GM12873 (cell line): ENCODE data around the gene RAB18.

Source experiments
- TF ChIP-seq, protein P1 (sequence below): IDR thresholded peaks from 2 replicates; pipeline ENCODE4 v1.5.1; 2012; ENCODE audit warnings: low read depth, mild to moderate bottlenecking, moderate library complexity, low read length, control low read depth; ENCODE audit not compliant: insufficient read depth; ENCODE audit errors: missing control alignments

Gene RAB18

DNA sequence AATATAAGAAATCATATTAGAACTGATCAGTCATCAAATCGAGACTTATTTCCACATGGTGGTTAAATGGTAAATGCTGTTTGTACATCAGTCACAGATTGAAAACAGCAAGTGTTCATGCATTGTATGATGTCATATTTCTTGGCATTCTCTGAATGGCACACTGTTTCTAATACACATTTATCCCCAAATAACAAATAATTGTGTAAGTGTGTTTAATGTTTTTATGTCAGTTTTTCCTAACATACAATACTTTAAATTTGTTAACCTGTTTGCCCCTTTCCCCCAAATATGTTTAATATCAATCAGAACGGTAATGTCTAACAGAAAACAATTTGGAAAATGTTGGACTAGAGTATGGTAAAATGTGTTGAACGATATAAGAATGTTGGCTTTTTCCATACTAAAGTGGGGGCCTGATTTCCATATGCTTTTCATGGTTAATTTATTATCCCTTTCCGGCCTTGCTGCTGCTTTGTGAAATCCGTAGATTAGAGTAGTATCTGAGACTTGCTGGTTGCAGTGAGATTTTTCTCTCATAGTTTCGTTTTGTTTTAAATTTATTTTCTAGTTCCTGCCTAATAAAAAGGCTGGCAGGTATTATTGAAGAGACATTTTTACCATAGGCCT lies 23.7 kb downstream of the RAB18 start:
- TF ChIP-seq, protein P1, sequence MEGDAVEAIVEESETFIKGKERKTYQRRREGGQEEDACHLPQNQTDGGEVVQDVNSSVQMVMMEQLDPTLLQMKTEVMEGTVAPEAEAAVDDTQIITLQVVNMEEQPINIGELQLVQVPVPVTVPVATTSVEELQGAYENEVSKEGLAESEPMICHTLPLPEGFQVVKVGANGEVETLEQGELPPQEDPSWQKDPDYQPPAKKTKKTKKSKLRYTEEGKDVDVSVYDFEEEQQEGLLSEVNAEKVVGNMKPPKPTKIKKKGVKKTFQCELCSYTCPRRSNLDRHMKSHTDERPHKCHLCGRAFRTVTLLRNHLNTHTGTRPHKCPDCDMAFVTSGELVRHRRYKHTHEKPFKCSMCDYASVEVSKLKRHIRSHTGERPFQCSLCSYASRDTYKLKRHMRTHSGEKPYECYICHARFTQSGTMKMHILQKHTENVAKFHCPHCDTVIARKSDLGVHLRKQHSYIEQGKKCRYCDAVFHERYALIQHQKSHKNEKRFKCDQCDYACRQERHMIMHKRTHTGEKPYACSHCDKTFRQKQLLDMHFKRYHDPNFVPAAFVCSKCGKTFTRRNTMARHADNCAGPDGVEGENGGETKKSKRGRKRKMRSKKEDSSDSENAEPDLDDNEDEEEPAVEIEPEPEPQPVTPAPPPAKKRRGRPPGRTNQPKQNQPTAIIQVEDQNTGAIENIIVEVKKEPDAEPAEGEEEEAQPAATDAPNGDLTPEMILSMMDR = no peak

DNA sequence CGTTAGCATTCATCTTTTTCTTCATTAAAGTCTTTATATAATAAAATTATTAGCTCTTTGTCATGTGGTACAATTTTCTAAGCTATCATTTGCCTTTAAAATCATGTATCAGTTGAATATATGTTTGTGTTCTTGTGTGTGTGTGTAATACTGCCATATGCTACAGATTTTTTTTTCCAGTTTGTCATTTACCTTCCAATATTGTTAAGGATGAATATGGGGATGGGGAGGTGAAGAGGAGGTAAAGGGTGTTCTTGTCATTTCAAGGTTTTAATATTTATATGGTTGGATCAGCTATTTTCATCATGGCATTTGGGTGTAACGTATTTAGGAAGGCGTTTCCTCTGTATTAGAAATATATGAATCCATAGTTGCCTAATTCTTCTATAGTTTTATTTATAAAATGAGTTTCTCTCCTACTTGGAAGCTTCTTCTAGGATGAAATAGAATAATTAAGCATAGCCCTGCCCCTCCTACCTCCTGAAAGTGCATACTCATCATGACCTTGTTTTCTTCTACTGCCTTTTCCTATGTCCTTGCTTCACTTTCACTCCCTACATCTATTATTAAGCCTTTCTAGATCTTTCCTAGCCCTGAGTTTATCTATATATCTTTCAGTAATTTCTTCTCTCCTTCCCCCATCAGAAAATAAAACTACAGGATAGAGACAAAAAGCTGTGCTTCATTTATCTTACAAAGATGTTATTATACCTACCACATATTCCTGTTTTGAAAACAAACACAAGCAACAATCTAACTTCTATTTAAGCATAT lies 25.1 kb downstream of the RAB18 start:
- TF ChIP-seq, protein P1 = no peak

DNA sequence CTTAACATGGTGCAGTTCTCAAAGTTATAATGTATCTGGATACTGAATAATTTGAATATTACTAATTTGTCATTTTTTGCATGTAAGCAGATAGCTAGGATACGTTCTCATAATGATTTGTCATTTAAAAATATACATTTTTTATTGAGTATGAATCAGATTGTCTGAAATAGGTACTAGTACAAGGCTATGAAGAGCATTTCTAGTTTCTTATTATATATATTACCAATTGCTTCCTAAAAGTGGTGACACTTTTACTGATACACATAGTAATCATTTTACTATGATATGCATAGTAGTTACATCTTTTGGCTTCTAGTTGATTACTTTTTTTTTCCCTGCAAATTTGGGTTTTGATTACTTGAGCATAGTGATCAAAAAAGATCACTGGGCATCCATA lies 26.4 kb downstream of the RAB18 start:
- TF ChIP-seq, protein P1 = no peak

DNA sequence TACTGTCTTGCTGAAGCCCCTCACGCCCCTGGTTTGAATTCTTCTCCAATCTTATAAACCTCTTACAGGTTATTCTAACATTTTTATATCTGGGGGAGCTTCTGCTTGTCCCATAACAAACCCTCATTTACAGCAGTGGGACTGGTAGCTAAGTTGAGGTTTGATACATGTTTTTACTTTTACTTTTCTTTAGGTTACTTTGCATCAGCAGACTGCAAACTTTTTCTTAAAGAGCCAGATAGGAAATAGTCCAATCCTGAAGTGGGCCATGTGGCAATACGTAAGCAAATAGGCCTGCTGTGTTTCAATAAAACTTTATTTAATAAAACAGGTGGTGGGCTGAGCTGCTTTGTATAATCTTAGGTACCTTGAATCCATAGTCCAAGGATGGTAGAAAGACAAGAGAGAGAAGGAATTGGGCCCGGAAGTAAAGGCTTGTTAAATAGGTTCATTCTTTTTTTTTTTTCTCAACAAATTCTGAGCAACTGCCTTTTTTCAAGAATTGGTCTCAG lies 27.3 kb downstream of the RAB18 start:
- TF ChIP-seq, protein P1 = no peak

DNA sequence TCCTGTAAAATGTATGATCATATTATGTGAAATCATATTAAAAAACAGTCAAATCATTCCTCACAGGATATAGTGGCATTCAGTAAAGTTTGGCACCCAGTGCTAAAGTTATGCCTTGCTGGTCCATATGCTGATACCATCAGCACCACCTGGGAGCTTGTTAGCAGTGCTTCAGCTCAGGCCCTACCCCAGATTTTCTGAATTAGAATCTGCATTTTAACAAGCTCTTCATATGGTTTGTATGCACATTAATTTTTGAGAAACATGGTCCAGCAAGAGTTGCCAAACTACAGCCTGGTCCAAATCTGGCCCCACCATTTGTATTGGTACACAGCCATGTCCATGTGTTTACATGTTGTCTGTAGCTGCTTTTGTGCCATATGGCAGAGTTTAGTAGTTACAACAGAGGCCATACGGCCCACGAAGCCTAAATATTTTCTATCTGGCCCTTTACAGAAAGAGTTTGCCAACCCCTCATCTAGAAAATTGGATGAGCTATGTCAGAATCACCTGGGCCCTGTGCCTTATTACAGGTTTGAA lies 30.1 kb downstream of the RAB18 start:
- TF ChIP-seq, protein P1 = no peak

DNA sequence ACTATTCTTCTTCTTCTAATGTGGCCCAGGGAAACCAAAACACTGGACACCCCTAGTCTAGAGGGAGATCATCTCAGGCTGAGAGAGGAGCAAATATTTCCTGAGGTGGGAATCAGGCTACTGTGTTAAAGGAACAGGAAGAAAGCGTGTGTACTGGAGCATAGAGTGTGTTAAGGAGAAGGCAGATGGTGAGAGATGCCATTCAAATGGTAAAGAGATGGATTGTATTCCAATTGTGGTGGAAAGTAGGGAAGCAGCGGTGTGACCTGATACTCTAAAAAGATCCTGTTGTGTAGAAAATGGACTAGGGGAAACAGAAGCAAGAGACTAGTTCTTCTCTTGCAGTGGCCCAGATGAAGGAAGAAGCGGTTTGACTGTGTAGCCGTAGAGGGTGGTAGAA lies 31.2 kb downstream of the RAB18 start:
- TF ChIP-seq, protein P1 = no peak

DNA sequence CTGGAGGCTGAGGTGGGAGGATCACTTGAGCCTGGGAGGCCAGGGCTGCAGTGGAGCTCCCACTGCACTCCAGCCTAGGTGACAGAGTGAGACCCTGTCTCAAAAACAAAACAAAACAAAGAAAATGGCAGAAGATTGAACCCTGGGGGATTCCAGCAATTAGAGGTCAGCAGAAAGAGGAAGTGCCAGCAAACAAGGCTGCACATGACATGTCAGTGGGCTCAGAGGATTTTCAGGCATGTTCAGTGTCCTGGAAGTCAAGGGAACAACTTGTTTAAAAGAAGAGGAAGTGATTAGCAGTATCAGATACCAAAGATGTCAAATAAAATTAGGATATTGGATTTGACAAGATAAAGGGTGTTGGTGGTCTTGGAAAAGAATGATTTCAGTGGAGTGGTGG lies 32.3 kb downstream of the RAB18 start:
- TF ChIP-seq, protein P1 = no peak
